Panc1 (cell line): ENCODE results near the gene ESF1.

Experiments
- CTCF ChIP-seq: fragments of 450-650 bp; IDR thresholded peaks from 2 replicates; pipeline ENCODE4 v1.5.1; 2017; ENCODE audit warnings: mild to moderate bottlenecking
- POLR2AphosphoS5 ChIP-seq: IDR thresholded peaks from 2 replicates; pipeline ENCODE4 v1.6.1; 2012; ENCODE audit warnings: mild to moderate bottlenecking, low read depth, low read length, moderate library complexity
- REST ChIP-seq, 2 experiments: IDR thresholded peaks; 2 replicates each; pipeline ENCODE4 v1.6.1; 2011 to 2012; ENCODE audit warnings: low read depth in 2 of 2, control low read depth in 1 of 2, low read length in 1 of 2, mild to moderate bottlenecking in 1 of 2, moderate library complexity in 1 of 2; ENCODE audit not compliant: insufficient read depth in 1 of 2
- TCF7L2 ChIP-seq: IDR thresholded peaks from 2 replicates; pipeline ENCODE4 v1.6.1; 2011; ENCODE audit warnings: mild to moderate bottlenecking, low read depth, low read length, inconsistent platforms

GRCh38 chr20:13810446-13810845 lies 25.7 kb upstream of the ESF1 start:
- TF ChIP-seq TCF7L2 (no peak), CTCF (no peak), POLR2AphosphoS5 (no peak), REST (IDR thresholded peaks at IDR 0.05; ENCODE audit: insufficient read depth in 1 of 2, low read depth in 2 of 2, low read length in 1 of 2) (no peak)
